ENCODE measurements around the gene UBE2M.

DNA sequence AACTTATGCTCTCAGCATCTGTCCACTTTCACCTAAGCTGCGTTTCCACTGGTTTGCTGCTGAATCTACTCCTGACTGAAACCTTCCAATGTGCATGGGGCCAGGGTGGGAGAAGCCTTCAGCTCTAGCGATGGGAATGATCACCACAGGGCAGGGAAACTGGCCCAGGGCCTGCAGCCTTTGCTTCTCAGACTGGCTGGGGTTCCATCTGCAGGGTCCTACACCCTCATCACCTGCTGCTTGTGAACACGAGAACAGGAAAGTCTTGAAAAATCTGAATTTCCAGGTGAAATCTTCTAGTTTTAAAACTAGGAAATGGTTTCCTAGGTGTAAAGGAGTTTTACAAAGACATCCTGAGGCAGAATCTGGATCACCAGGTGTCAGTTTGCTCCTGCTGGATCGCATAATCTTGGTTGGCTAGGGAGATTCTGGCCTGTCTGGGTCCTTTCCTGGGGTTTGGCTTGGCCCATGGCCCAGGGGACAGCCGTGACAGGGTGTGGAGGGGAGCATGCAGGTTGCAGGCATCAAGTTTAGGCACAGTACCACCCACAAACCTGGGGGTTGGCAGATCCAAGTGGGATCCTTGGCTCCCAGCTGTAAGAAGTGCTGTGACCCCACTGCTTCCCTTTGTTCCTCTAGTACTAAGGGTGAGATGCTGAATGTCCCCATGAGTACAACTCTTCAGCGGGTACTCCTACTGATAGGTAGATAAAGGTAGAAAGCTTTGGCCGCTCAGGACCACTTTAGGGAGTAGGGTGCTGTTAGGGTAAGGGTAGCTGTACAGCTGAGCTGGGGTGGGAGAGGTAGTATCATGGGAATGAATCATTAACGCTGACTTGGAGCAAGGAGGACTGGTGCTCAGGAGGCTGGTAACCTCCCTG lies 1.8 kb upstream of the UBE2M start:
- TF ChIP-seq, protein P1, sequence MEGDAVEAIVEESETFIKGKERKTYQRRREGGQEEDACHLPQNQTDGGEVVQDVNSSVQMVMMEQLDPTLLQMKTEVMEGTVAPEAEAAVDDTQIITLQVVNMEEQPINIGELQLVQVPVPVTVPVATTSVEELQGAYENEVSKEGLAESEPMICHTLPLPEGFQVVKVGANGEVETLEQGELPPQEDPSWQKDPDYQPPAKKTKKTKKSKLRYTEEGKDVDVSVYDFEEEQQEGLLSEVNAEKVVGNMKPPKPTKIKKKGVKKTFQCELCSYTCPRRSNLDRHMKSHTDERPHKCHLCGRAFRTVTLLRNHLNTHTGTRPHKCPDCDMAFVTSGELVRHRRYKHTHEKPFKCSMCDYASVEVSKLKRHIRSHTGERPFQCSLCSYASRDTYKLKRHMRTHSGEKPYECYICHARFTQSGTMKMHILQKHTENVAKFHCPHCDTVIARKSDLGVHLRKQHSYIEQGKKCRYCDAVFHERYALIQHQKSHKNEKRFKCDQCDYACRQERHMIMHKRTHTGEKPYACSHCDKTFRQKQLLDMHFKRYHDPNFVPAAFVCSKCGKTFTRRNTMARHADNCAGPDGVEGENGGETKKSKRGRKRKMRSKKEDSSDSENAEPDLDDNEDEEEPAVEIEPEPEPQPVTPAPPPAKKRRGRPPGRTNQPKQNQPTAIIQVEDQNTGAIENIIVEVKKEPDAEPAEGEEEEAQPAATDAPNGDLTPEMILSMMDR (IDR thresholded peaks at IDR 0.05), result no peak
- TF ChIP-seq POLR2A (IDR thresholded peaks at IDR 0.05), result no peak

Measured in thyroid gland (tissue), 4 donors.